HepG2 (cell line): ENCODE results near the gene DDR2.

Experiments
- ONECUT2 ChIP-seq: sonication (generic); formaldehyde crosslinking; IDR thresholded peaks from 2 replicates; pipeline ENCODE4 v1.4.0; 2020; ENCODE audit warnings: missing genetic modification reagents
- ZFX ChIP-seq: sonication (generic); formaldehyde crosslinking; IDR thresholded peaks from 2 replicates; pipeline ENCODE4 v1.4.0; 2020; ENCODE audit warnings: mild to moderate bottlenecking, low read depth, missing genetic modification reagents, moderate library complexity
- ZNF3 ChIP-seq: IDR thresholded peaks from 2 replicates; pipeline ENCODE4 v1.7.0; 2017; ENCODE audit warnings: inconsistent platforms
- ZNF780A ChIP-seq: sonication (generic); formaldehyde crosslinking; IDR thresholded peaks from 2 replicates; pipeline ENCODE4 v1.8.0; 2022; ENCODE audit warnings: mild to moderate bottlenecking, missing genetic modification reagents, moderate library complexity

DNA sequence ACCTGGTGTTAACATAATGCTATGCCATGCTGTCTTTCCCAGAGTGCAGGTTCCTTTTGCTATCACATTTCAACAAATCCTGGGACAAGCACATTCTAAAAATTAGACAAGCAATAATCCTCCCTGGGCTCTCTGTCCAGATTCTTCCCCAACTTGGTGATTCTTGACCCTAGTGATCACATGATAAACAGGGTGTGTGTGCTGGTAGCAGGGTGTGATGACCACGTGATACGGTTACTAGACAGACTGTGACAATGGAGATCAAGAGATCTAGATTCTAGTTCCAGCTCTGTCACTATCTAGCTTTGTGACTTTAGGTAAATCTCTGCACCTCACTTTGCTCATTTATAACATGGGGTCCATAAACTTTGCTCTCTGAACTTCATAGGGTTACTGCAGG is 96.3 kb downstream of the DDR2 start:
- TF ChIP-seq ZFX (CRISPR knock-in tag): no peak
- no peak for TF ChIP-seq ZNF3 (CRISPR knock-in tag)
- TF ChIP-seq ONECUT2 (CRISPR knock-in tag): no peak
- TF ChIP-seq ZNF780A (CRISPR knock-in tag): no peak
